Testis (tissue), 3 donors: ENCODE data around the gene GSAP. TPM values are rescaled to one million over a fixed set of nuclear protein-coding genes. Genes with fewer than 3 reads are reported as not detected.

ENCODE experiments used
- DNase-seq: peaks from one replicate; pipeline ENCODE4 v3.0.0-alpha.2; 2019
- H3K27ac ChIP-seq, 2 donors: fragments of 200-600 bp; sonication (generic); one replicate each; pipeline ENCODE4 v1.5.1; 2019
- H3K27me3 ChIP-seq: fragments of 200-600 bp; sonication (generic); one replicate; pipeline ENCODE4 v1.5.1; 2019
- H3K36me3 ChIP-seq: fragments of 200-600 bp; sonication (generic); one replicate; pipeline ENCODE4 v1.5.1; 2017; ENCODE audit warnings: low read depth; ENCODE audit errors: missing control alignments
- H3K4me1 ChIP-seq: fragments of 200-600 bp; sonication (generic); one replicate; pipeline ENCODE4 v1.5.1; 2019
- H3K4me3 ChIP-seq, 2 donors: fragments of 200-600 bp; sonication (generic); one replicate each; pipeline ENCODE4 v1.5.1; 2017 to 2019
- H3K9me3 ChIP-seq: fragments of 200-600 bp; sonication (generic); one replicate; pipeline ENCODE4 v1.5.1; 2017
- CTCF ChIP-seq, 3 experiments: fragments of 450-650 bp in 2 of 3; fragments of 200-600 bp in 1 of 3; sonication (generic) in 1 of 3; IDR thresholded peaks; one replicate each; pipeline ENCODE4 v1.5.1; 2016 to 2019; ENCODE audit warnings: antibody characterized with exemption in 3 of 3, mild to moderate bottlenecking in 2 of 3, moderate library complexity in 1 of 3
- POLR2A ChIP-seq: fragments of 450-650 bp; IDR thresholded peaks from one replicate; pipeline ENCODE4 v1.6.1; 2017; ENCODE audit warnings: antibody characterized with exemption, mild to moderate bottlenecking, moderate library complexity
- WGBS, 2 donors: methylation state at CpG; one replicate each; pipeline ENCODE4 v1.1.5; 2018; 5-methylcytosine and 5-hydroxymethylcytosine counted together
- intact Hi-C: fragments of 100-400 bp; cut with DNase I; formaldehyde crosslinking; loops from one replicate; pipeline ENCODE4 v1.15.1; 2023; ENCODE audit warnings: low total_unique reads
- polyA plus RNA-seq: library from polyadenylated mRNA; stranded (reverse); fragments of 350-450 nt; fragmentation: Illumina TruSeq; extraction: RNeasy Lipid Tissue Mini Kit (QIAGEN cat#74804); gene quantifications from one replicate; pipeline ENCODE4 v1.2.3, GENCODE V29; 2014; ENCODE audit warnings: low read depth, low replicate concordance; ENCODE audit not compliant: insufficient read depth
- total RNA-seq, 2 donors: library from RNA; depleted of rRNA; stranded (reverse); fragments of >200 nt; gene quantifications; one replicate each; pipeline ENCODE4 v1.2.3, GENCODE V29; 2016

Gene GSAP
- total and polyA plus RNA-seq, 3 donors from 2014 or later = 6.0 to 16.2 (median 14.6) TPM

GRCh38 chr7:77388055-77388641 is 28.0 kb downstream of the GSAP start:
- Histone ChIP-seq H3K27me3 (no peaks in the 10 kb centered on the region), H3K27ac (no peak overlapping the region), H3K36me3 (no peaks in the 10 kb centered on the region), H3K9me3 (no peaks in the 10 kb centered on the region), H3K4me3 (no peak overlapping the region), H3K4me1 (no peaks in the 10 kb centered on the region)
- TF ChIP-seq CTCF (IDR thresholded peaks at IDR 0.05) = no peak
- TF ChIP-seq POLR2A = no peak
- whole genome bisulfite sequencing, 2 donors = 55 to 59% methylated on average over 5 of the region's 5 CpGs
- DNase-seq = no peak
- intact Hi-C loops = no loop called here

GRCh38 chr7:77386165-77386822 is 29.9 kb downstream of the GSAP start:
- no peak for TF ChIP-seq POLR2A
- TF ChIP-seq CTCF (IDR thresholded peaks at IDR 0.05) = no peak
- DNase-seq = no peak
- no peak overlapping the region for H3K27ac ChIP-seq
- no peak overlapping the region for H3K4me3 ChIP-seq
- no peaks in the 10 kb centered on the region for H3K4me1 ChIP-seq
- intact Hi-C loops = no loop called here
- no peaks in the 10 kb centered on the region for H3K27me3 ChIP-seq
- 67 to 71% methylated on average over 7 of the region's 7 CpGs for WGBS, 2 donors
- H3K36me3 ChIP-seq = no peaks in the 10 kb centered on the region
- H3K9me3 ChIP-seq = no peaks in the 10 kb centered on the region

GRCh38 chr7:77383333-77383740 is 32.8 kb downstream of the GSAP start:
- no peaks in the 10 kb centered on the region for H3K9me3 ChIP-seq
- H3K27me3 ChIP-seq = no peaks in the 10 kb centered on the region
- no peak overlapping the region for H3K27ac ChIP-seq
- H3K4me3 ChIP-seq = no peak overlapping the region
- TF ChIP-seq POLR2A (no peak), CTCF (IDR thresholded peaks at IDR 0.05) (no peak)
- 86 to 89% methylated on average over 6 of the region's 6 CpGs for WGBS, 2 donors
- DNase-seq = no peak
- H3K36me3 ChIP-seq = no peaks in the 10 kb centered on the region
- intact Hi-C loops = no loop called here
- no peaks in the 10 kb centered on the region for H3K4me1 ChIP-seq

- Histone ChIP-seq H3K4me1 (no peaks in the 10 kb centered on the region), H3K9me3 (no peaks in the 10 kb centered on the region), H3K27me3 (no peaks in the 10 kb centered on the region), H3K27ac (no peak overlapping the region), H3K36me3 (no peaks in the 10 kb centered on the region), H3K4me3 (no peak overlapping the region)
- TF ChIP-seq POLR2A (no peak), CTCF (IDR thresholded peaks at IDR 0.05) (no peak)
- intact Hi-C loops = no loop called here
- no peak for DNase-seq
Measured at GRCh38 chr7:77382532-77382931, 33.6 kb downstream of the GSAP start.

- Histone ChIP-seq H3K27me3 (no peaks in the 10 kb centered on the region), H3K4me1 (no peaks in the 10 kb centered on the region), H3K9me3 (no peaks in the 10 kb centered on the region), H3K4me3 (no peak overlapping the region), H3K36me3 (no peaks in the 10 kb centered on the region), H3K27ac (no peak overlapping the region)
- intact Hi-C loops = no loop called here
- TF ChIP-seq POLR2A = no peak
- 91 to 94% methylated on average over 3 of the region's 3 CpGs for WGBS, 2 donors
- DNase-seq = no peak
Measured at GRCh38 chr7:77378584-77378983, 37.6 kb downstream of the GSAP start.
